ENCODE measurements around the gene RIN1. TPM values are rescaled to one million over a fixed set of nuclear protein-coding genes. Genes with fewer than 3 reads are reported as not detected.

RIN1 gene
- total RNA-seq, 1 experiment from 2014 or later = 5.4 TPM

- Histone ChIP-seq H4K91ac (ENCODE audit: insufficient read length, low read depth, low read length) (no peak overlapping the region), H3K14ac (ENCODE audit: insufficient read depth, low read length) (no peak overlapping the region), H3T11ph (ENCODE audit: low read length) (no peak overlapping the region), H4K5ac (ENCODE audit: insufficient read length, low read depth, low read length) (no peak overlapping the region), H4K20me1 (ENCODE audit: control insufficient read depth, insufficient read depth, insufficient read length) (peaks cover 3% of the 10 kb centered on the region), H2AFZ (ENCODE audit: low read length) (no peak overlapping the region), H3K4me2 (ENCODE audit: insufficient read depth, insufficient read length, low read length) (no peak overlapping the region), H3K9me3 (ENCODE audit: control insufficient read depth, low read depth, low read length) (no peaks in the 10 kb centered on the region), H3K9ac (ENCODE audit: extremely low read depth, insufficient read length, low read length) (no peak overlapping the region), H3K79me2 (ENCODE audit: insufficient read depth, low read length) (peaks cover 2% of the 10 kb centered on the region; the same call in 1 of the 2 replicates), H3K4me1 (ENCODE audit: insufficient read depth, low read length) (no peaks in the 10 kb centered on the region), H4K8ac (replicated peaks; ENCODE audit: insufficient read length, low read depth, low read length) (no peak overlapping the region), H2BK15ac (ENCODE audit: low read depth, low read length) (no peak overlapping the region), H3K27ac (ENCODE audit: insufficient read length, low read depth, low read length) (no peak overlapping the region), H3K4ac (ENCODE audit: low read depth, low read length) (no peak overlapping the region), H2BK120ac (ENCODE audit: low read depth, low read length, poor library complexity, severe bottlenecking) (no peak overlapping the region), H2BK20ac (ENCODE audit: low read depth, low read length, poor library complexity, severe bottlenecking) (no peak overlapping the region), H3K23ac (ENCODE audit: insufficient read length, low read depth, low read length) (no peak overlapping the region), H3K23me2 (ENCODE audit: insufficient read length, low read depth, low read length, poor library complexity, severe bottlenecking) (peaks cover 4% of the 10 kb centered on the region), H2AK5ac (ENCODE audit: insufficient read length, low read length) (no peak overlapping the region), H3K56ac (ENCODE audit: insufficient read length, low read depth, low read length) (no peak overlapping the region), H2BK12ac (ENCODE audit: insufficient read length, low read depth, low read length) (no peak overlapping the region), H2BK5ac (ENCODE audit: insufficient read length, low read length) (no peak overlapping the region), H3K79me1 (ENCODE audit: insufficient read depth, low read depth, low read length, poor library complexity, severe bottlenecking) (no peaks in the 10 kb centered on the region), H3K27me3 (ENCODE audit: insufficient read depth, low read length) (no peaks in the 10 kb centered on the region), H3K18ac (ENCODE audit: insufficient read length, low read depth, low read length) (no peak overlapping the region)
- H3K4me1 Mint-ChIP-seq = peaks cover 30 to 34% of the 10 kb centered on the region in 2 experiments
- no peak for DNase-seq
- H3K9me3 Mint-ChIP-seq = no peaks in the 10 kb centered on the region
- H3K27me3 Mint-ChIP-seq (ENCODE audit: low read depth) = peaks cover 2% of the 10 kb centered on the region; the same call in 1 of the 2 replicates
- H3K4me3 Mint-ChIP-seq = no peak overlapping the region; a peak in 1 of 5 replicates
- H3K36me3 Mint-ChIP-seq (ENCODE audit: insufficient read depth in 1 of 3, low read depth in 3 of 3) = peaks cover 12 to 35% (median 27%) of the 10 kb centered on the region in 3 experiments; a peak in 6 of 7 replicates
- peak overlapping the region in 1 of 3 experiments; percentile 79; a peak in 1 of 7 replicates for H3K27ac Mint-ChIP-seq
- WGBS (ENCODE audit: extremely low coverage, insufficient read length, low lambda C conversion rate) = no CpG with 5 or more reads among the region's 21 CpGs
- TF ChIP-seq, protein P1, sequence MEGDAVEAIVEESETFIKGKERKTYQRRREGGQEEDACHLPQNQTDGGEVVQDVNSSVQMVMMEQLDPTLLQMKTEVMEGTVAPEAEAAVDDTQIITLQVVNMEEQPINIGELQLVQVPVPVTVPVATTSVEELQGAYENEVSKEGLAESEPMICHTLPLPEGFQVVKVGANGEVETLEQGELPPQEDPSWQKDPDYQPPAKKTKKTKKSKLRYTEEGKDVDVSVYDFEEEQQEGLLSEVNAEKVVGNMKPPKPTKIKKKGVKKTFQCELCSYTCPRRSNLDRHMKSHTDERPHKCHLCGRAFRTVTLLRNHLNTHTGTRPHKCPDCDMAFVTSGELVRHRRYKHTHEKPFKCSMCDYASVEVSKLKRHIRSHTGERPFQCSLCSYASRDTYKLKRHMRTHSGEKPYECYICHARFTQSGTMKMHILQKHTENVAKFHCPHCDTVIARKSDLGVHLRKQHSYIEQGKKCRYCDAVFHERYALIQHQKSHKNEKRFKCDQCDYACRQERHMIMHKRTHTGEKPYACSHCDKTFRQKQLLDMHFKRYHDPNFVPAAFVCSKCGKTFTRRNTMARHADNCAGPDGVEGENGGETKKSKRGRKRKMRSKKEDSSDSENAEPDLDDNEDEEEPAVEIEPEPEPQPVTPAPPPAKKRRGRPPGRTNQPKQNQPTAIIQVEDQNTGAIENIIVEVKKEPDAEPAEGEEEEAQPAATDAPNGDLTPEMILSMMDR (conservative IDR thresholded peaks at IDR 0.05) = no peak
Observed at GRCh38 chr11:66341502-66342126, 5.4 kb upstream of the RIN1 start.

All from H9 (cell line).